ENCODE results near the gene TLR1.
"Not testable (repeated sequence)": the region's sequence is repeated elsewhere in the genome, so short reads cannot be mapped to it uniquely, and the experiment has no call there.

The TLR1 gene, protein sequence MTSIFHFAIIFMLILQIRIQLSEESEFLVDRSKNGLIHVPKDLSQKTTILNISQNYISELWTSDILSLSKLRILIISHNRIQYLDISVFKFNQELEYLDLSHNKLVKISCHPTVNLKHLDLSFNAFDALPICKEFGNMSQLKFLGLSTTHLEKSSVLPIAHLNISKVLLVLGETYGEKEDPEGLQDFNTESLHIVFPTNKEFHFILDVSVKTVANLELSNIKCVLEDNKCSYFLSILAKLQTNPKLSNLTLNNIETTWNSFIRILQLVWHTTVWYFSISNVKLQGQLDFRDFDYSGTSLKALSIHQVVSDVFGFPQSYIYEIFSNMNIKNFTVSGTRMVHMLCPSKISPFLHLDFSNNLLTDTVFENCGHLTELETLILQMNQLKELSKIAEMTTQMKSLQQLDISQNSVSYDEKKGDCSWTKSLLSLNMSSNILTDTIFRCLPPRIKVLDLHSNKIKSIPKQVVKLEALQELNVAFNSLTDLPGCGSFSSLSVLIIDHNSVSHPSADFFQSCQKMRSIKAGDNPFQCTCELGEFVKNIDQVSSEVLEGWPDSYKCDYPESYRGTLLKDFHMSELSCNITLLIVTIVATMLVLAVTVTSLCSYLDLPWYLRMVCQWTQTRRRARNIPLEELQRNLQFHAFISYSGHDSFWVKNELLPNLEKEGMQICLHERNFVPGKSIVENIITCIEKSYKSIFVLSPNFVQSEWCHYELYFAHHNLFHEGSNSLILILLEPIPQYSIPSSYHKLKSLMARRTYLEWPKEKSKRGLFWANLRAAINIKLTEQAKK

DNA sequence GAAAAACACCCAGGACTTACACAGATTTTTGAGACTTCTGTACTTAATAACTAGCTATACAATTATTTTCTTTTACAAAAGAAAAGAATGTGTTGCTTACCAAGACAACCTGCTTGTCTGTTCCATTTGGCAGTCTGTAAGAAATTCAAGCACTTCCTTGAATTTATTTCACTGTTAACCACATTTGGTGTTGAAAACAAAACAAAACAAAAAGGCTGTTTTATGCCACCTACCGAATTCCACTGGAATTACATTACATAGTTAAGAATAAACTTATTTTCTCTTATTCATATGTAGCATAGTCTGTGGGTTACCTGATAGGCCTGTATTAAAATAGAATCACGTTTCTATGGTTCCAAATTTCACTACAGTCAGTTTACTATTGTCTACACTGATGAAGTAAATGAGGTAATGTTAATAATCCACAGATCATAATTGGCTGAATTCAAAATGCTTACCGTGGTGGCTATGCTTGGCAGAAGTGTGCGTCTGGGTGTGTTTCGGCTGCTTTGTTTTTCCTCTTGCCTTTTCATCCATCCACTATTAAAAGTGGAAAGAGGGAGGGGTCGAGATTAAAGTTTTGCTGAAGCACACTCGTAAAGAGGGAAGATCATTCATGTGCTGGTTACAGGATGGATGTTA is at the start of gene TLR1:
Gene TLR1 (minus strand): TSS at position 138 of the 642 bp plus-strand sequence. CDS start 5,960 bp downstream, outside the sequence.
- DNase-seq (ENCODE audit: low spot score): peak; percentile 78

DNA sequence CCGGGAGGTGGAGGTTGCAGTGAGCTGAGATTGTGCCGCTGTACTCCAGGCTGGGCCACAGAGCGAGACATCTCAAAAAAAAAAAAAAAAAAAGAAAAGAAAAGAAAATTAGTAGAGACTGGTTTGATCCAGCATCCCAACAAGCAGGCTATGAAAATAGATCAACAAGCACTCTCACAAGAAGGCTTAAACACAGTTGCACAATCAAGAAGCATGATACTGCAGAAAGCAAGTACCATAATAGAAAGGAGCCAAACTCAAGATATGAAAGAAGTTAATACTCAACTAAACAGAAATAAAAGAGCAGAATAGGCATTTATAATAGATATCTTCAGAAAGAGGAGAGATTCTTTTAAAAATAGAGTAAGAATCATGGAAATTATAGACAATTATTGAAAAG is 41.4 kb upstream of the TLR1 start:
- DNase-seq (ENCODE audit: low spot score): no peak

DNA sequence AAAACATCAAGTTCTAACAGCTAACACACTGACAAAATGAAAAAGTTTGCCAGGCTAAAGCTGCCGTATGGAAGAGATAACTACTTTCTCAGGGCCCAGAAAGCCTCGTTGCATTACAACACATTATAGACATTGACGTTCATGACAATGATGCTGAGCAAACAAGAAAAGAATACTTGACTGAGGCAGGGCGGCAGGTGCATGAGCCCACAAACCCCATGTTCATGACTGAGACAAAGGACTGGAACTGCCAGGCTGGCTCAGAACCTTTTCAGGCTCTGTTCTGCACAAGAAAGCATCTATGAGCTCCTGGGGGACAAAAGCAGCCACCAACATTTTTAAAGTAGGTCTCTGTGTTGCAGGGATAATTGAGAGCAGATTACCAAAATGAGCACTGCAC is 38.4 kb upstream of the TLR1 start:
- no peak for DNase-seq (ENCODE audit: low spot score)

DNA sequence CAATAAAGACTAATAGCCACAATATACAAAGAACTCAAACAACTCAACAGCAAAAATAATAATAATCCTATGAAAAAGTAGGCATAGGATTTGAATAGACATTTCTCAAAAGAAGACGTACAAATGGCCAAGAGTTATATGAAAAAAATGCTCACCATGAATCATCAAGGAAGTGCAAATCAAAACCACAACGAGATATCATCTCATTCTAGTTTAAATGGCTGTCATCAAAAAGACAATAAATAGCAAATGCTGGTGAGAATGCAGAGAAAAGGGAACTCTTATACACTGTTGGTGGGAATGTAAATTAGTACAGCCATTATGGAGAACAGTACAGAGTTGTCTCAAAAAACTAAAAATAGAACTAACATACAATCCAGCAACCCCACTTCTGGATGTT is 33.3 kb upstream of the TLR1 start:
- DNase-seq (ENCODE audit: low spot score): peak; percentile 45

DNA sequence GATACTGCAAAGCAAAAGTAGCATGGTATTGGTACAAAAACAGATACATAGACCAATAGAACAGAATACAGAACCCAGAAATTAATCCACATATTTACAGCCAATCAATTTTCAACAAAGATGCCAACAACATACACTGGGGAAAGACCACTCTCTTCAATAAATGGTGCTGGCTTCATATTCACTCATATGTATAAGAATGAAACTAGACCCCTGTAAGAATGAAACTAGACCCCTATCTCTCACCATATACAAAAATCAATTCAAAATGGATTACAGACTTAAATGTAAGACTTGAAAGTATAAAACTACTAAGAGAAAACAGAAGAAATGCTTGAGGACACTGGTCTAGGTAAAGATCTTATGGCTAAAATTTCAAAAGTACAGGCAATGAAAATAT is 32.7 kb upstream of the TLR1 start:
- DNase-seq (ENCODE audit: low spot score): no peak

DNA sequence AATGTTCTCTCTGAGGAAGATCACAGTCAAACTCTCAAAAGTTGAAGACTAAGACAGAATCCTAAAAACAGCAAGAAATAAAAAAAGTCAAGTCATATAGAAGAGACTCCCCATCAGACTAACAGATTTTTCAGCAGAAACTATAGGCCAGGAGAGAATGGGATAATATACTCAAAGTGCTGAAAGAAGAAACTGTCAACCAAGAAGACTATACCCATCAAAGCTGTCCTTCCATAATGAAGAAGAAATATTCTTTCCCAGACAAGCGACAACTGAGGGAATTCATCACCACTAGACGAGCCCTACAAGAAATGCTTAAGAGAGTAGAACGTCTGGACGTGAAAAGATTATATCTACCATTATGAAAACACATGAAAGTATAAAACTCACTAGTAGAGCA is 30.0 kb upstream of the TLR1 start:
- no peak for DNase-seq (ENCODE audit: low spot score)

DNA sequence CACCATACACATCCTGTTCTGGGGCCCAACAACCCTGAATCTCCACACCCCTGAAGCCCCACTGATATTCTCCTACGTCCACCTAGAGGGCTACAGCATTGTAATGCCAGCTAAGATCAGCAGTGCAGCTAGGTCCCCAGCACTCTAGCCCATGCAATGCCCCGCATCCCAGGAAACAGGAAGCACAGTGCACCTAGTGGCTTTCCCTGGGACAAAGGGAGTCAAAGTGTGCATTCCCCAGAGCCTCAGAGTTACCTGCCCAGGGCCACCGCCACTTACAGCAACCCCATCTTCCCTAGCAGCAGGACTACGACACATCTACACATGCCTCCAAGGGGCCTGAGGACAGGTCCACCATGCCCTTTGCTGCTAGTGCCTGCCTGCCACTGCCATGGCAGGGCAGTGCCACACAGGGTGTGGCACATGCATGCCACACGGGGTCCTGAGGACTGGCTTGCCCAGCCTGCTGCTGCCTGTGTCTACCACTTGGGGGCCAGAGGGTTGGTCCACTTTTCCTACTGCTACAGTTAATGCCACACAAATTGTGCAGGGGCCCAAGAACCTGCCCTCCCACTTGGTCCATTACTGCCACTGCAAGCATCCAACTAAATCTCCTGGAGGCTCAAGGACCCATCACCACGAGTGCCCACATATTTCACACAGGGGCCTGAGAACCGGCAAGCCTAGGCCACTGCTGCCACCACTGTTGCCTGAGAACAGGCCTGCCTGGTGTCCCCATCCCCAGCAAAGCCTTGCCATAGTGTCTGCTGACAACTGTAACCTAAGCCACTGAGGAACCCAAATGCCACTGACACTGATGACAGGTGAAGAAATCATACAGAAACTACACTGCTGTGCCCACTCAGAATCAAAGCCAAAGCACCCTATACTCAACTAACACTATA is 28.3 kb upstream of the TLR1 start:
- no peak for DNase-seq (ENCODE audit: low spot score)

DNA sequence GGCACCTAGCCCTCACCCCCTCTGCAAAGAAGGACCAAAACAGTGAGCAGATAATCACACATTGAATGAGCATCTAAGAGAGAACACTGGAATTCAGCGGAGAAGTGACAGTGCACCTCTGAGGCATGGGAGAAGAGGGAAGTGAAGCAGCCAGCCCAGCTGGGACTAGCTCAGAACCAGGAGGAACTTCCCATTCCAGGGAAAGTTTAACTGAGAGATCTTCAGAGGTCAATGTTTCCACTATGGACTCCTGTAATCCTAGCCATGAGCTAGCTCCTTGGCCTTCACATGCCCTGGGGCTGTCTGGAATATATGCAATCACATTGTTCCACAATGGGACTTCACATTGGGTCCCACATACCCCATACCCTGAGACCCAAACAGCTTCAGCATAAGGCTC is 27.6 kb upstream of the TLR1 start:
- no peak for DNase-seq (ENCODE audit: low spot score)

DNA sequence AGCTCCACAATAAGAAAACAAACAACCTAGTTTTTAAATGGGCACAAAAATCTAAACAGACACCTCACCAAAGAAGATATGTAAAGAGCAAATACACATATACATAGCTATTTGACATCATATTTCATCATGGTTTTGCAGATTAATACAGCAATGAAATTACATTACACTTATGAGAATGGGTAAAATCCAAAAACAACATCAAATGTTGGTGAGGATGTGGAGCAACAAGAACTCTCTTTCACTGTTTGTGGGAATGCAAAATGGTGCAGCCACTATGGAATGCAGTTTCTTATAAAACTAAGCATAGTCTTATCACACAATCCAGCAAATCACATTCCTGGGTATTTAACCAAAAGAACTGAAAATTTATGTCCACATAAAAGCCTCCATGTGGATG is 27.1 kb upstream of the TLR1 start:
- no peak for DNase-seq (ENCODE audit: low spot score)

DNA sequence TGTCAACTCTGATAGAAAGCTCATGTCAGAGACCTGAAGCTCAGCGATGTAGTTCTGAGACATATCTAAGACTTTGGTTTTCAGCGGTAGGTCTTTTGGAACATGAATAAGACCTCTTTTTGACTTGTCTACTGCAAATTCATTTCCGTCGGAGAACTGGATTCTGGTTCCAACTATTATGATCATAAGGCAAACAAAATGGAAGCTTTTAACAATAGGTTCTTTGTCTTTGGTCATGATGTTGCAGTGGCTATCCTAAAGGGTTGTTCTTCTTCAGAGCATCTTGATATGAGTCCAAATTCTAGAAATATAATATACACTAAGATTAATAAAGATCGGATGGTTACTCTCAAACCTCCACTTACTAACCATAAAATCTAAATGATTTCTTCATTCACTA is 24.6 kb upstream of the TLR1 start:
- no peak for DNase-seq (ENCODE audit: low spot score)

DNA sequence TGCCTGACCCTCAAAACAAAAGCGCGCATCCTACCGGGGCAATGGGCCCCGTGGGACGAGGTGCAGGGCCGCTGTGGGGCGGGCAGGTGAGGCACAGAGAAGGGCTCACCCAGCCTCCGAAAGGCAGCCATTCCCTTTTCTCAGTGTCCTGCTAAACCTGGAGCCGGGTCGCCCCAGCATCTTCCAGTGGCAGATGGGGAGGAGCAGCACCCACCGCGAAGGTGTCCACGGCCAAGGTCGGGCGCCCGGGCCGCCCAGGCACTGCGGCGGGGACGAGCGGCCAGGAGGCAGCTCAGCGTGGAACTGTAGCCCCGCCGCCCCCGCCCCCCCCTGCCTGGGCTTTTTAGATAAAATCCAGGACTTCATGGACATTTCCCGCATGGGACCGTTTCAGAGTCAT is 19.2 kb upstream of the TLR1 start:
- DNase-seq (ENCODE audit: low spot score): no peak

DNA sequence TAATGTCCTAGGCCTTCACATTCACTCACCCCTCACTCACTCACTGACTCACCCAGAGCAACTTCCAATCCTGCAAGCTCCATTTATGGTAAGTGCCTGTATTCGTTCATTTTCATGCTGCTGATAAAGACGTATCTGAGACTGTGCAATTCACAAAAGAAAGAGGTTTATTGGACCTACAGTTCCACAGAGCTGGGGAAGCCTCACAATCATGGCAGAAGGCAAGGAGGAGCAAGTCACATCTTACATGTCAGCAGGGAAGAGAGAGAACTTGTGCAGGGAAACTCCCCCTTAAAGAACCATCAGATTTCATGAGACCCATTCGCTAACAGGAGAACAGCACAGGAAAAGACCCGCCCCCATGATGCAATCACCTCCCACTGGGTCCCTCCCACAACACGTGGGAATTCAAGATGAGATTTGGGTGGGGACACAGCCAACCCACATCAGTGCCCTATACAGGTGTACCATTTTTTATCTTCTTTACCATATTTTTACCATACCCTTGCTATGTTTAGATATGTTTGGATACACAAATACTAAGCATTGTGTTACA is 18.2 kb upstream of the TLR1 start:
- no peak for DNase-seq (ENCODE audit: low spot score)

DNA sequence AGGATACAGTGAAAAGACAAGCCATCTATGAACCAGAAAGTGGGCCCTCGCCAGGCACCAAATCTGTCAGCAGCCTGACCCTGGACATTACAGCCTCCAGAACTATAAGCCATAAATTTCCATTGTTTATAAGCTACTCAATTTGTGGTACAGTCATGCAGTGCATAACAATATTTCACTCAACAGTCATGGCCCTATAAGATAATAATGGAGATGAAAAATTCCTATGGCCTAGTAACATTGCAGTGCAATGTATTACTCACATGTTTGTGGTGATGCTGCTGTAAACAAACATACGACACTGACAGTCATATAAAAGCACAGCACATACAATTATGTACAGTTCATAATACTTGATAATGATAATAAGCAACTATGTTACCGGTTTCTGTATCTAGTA is 17.1 kb upstream of the TLR1 start:
- DNase-seq (ENCODE audit: low spot score): no peak

DNA sequence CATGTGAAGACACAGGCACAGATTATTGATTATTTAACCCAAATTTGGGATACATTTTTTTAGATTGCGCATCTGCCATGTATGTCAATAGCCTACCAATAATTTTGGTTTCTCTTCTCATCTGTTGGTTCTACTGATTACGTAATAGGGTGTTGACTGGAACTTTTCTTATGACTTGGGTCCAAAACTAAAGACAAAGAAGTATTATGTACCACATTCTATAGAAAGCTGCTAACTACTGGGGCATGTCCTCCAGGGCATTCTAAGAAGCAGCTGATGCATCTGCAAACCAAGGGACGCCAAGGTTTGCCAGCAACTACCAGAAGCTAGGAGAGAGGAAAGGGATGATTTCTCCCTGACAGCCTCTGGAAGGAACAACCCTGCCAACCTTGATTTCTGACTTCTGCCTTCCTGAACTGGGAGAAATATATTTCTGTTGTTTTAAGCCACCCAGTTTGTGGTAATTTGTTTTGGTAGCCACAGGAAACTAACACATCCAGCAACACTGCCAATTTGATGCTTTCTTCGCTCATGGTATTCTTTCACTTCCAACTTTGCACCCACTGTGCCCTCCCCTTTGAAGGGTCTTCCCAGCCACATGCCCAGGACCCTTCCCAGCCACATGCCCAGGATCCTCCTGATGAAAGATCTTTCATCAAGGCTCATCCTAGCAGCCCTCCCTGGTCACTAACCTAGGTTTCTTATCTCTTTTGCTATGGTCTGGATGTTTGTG is 15.9 kb upstream of the TLR1 start:
- DNase-seq (ENCODE audit: low spot score): no peak

DNA sequence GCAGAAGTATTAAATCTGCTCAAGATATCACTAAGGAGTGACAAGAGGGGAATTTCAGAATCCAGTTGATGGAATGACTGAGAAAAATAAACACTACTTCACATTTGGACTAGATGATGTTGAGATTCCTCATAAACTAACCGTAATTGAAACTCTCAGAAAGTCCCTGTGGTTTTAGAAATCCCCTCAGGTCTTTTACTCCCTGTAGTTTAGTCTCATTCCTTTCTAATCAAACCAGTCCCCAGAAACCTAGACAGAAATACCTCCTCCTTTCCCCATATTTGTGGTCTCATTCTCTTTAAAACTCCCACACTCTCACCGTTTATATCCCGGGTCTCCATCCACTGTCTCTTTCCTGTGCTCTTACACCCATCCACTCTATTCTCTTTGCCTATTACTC is 15.0 kb upstream of the TLR1 start:
- no peak for DNase-seq (ENCODE audit: low spot score)

DNA sequence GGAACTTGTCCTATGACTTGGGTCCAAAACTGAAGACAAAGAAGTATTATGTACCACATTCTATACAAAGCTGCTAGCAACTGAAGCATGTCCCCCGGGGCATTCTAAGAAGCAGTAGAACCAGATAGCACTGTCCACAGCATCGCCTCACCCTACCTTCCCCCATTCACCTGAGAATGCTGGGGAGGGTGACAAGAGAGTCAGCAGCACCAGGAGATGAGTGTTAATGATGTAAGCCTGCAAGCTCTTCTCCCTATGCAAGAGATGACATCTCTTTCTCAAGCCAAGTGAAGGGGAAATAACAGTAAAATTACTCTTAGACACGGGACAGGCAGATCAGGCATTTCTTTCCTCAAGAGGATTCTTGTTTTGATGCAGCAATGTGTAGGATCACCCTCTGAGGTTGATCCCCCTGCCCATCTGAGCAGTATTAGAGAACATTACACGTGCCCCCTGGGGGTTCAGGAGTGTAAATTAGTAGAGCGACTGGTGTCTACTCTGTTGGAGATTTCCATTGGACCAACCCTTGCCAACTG is 13.9 kb upstream of the TLR1 start:
- no peak for DNase-seq (ENCODE audit: low spot score)

DNA sequence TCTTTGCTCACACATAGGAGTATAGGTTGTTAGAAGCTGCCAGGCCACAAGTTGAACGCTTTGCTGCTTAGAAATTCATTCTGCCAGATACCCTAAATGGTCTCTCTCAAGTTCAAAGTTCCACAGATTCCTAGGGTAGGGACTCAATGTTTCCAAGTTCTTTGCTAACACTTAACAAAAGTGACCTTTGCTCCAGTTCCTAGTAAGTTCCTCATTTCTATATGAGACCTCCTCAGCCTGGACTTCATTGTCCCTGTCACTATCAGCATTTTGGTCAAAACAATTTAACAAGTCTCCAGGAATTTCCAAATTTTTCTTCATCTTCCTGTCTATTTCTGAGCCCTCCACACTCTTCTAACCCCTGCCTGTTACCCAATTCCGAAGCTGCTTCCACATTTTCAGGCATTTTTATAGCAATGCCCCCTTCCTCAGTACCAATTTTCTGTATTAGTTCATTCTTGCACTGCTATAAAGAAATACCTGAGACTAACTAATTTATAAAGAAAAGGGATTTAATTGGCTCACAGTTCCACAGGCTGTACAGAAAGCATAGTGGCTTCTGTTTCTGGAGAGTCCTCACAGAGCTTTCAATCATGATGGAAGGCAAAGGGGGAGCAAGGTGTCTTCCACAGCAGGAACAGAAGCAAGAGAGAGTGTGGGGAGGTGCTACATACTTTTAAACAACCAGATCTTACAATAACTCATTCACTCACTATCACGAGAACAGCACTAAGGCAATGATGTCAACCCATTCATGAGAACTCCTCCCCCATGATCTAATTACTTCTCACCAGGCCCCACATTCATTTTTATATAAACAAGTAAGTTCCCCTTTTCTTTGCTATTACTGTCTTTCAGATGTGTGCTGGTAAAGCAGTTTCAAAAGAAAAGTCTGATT is 11.5 kb upstream of the TLR1 start:
- no peak for DNase-seq (ENCODE audit: low spot score)

DNA sequence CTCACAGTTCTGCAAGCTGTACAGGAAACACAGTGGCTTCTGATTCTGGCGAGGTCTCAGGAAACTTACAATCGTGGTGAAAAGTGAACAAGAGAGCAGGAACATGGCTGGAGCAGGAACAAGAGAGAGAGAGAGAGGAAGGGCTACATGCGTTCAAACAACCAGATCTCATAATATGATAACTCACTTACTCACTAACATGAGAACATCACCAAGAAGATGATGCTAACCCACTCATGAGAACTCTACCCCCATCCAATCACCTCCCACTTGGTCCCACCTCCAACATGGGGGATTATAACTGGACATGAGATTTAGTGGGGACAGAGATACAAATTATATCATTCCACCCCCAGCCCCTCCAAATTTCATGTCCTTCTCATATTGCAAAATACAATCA is 9.8 kb upstream of the TLR1 start:
- DNase-seq (ENCODE audit: low spot score): no peak

DNA sequence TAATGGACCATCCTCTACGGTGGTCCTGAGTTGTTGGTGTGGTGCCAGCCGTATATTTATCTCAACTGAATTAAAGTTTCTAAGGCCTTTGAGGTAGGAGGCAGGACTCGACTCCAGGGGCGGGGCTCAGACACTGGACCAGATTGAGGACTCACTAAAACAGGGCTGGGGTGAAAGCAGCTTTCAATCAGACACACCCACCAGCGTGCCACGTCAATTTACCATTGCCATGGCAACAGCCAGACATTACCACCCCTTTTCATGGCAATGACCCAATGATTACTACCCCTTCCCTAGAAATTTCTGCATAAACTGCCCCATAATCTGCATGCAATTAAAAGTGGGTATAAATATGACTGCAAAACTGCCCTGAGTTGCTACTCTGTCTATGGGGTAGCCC is 6.7 kb upstream of the TLR1 start:
- DNase-seq (ENCODE audit: low spot score): no peak

DNA sequence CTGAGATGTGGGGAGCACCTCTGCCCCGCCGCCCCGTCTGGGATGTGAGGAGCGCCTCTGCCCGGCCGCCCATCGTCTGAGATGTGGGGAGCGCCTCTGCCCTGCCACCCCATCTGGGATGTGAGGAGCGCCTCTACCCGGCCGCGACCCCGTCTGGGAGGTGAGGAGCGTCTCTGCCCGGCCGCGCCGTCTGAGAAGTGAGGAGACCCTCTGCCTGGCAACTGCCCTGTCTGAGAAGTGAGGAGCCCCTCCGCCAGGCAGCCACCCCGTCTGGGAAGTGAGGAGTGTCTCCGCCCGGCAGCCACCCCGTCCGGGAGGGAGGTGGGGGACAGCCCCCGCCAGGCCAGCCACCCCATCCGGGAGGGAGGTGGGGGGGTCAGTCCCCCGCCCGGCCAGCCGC is 2.9 kb upstream of the TLR1 start:
- DNase-seq (ENCODE audit: low spot score): not testable (repeated sequence)

All from CD4-positive, alpha-beta T cell treated with Interleukin-15 for 4 hours (primary cell).